Esophagus muscularis mucosa (tissue), 3 donors: ENCODE measurements around the gene STK16.

ENCODE experiments used
- POLR2A ChIP-seq: fragments of 450-650 bp; IDR thresholded peaks from one replicate; pipeline ENCODE4 v1.6.1; 2017; ENCODE audit warnings: antibody characterized with exemption, moderate library complexity, mild to moderate bottlenecking, low read depth
- POLR2AphosphoS5 ChIP-seq, 2 donors: sonication (generic); formaldehyde crosslinking; IDR thresholded peaks; one replicate each; pipeline ENCODE4 v1.6.1; 2017; ENCODE audit warnings: antibody characterized with exemption in 2 of 2
- TF ChIP-seq, protein P1 (sequence below), 3 experiments: fragments of 200-600 bp in 2 of 3; fragments of 450-650 bp in 1 of 3; sonication (generic) in 2 of 3; IDR thresholded peaks; one replicate each; pipeline ENCODE4 v1.5.1; 2017 to 2019; ENCODE audit warnings: antibody characterized with exemption in 3 of 3, mild to moderate bottlenecking in 2 of 3, moderate library complexity in 1 of 3

DNA sequence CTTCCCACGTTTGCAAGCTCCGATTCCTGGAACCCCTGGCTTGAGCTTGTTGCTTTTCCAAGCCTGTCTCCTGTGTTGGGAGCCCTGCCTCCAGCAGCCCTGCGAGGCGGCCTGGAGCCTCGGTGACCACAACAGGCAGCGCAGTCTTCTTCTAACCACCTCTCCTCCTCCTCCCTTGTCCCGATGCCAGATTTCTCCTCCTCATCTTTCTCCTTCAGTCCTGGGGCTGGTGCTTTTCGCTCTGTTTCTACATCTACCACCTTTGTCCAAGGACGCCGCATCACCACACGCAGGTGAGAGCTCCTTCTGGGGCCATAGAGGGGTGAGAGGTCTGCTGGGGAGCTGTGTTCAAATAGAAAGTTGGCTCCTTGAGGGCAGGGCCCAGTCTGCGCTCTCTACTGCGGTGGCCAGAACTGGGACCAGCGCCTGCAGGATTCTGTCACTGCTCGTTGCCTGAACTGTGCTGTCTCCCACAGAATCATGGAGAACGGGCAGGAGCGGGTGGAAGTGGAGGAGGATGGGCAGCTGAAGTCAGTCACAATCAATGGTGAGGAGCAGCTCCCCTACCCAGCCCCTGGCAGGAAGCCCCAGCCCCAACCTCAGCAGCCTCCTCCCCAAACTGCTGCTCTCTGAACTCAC, 37.8 kb downstream of the STK16 start:
- TF ChIP-seq POLR2AphosphoS5 (IDR thresholded peaks at IDR 0.05), result no peak
- TF ChIP-seq POLR2A, result no peak
- TF ChIP-seq, protein P1, sequence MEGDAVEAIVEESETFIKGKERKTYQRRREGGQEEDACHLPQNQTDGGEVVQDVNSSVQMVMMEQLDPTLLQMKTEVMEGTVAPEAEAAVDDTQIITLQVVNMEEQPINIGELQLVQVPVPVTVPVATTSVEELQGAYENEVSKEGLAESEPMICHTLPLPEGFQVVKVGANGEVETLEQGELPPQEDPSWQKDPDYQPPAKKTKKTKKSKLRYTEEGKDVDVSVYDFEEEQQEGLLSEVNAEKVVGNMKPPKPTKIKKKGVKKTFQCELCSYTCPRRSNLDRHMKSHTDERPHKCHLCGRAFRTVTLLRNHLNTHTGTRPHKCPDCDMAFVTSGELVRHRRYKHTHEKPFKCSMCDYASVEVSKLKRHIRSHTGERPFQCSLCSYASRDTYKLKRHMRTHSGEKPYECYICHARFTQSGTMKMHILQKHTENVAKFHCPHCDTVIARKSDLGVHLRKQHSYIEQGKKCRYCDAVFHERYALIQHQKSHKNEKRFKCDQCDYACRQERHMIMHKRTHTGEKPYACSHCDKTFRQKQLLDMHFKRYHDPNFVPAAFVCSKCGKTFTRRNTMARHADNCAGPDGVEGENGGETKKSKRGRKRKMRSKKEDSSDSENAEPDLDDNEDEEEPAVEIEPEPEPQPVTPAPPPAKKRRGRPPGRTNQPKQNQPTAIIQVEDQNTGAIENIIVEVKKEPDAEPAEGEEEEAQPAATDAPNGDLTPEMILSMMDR (IDR thresholded peaks at IDR 0.05), result no peak
